Psoas muscle (tissue), 8 donors: ENCODE results near the gene BLZF1. TPM values are rescaled to one million over a fixed set of nuclear protein-coding genes. Genes with fewer than 3 reads are reported as not detected.

Experiments used
- ATAC-seq, 4 donors: fragments of 200-7000 bp; cut with Tn5 transposase; one replicate each; pipeline ENCODE4 v1.9.1; 2020; ENCODE audit warnings: moderate library complexity in 3 of 4, mild to moderate bottlenecking in 2 of 4
- DNase-seq, 2 donors: peaks; one replicate each; pipeline ENCODE4 v3.0.0-alpha.2; 2020
- H3K27ac ChIP-seq: fragments of 200-600 bp; one replicate; pipeline ENCODE4 v1.8.0; 2022
- H3K27me3 ChIP-seq, 3 donors: fragments of 200-600 bp in 1 of 3; one replicate each; pipeline versions ENCODE4 v1.6.1 to v1.8.0; 2013 to 2022; ENCODE audit warnings: low read length in 2 of 3, mild to moderate bottlenecking in 2 of 3, moderate library complexity in 1 of 3; ENCODE audit not compliant: insufficient read depth in 3 of 3
- H3K36me3 ChIP-seq, 2 donors: fragments of 200-600 bp in 1 of 2; one replicate each; pipeline versions ENCODE4 v1.6.1 to v1.8.0; 2013 to 2022; ENCODE audit warnings: low read depth in 1 of 2, mild to moderate bottlenecking in 1 of 2, moderate library complexity in 1 of 2; ENCODE audit not compliant: insufficient read depth in 1 of 2
- H3K4me1 ChIP-seq: fragments of 200-600 bp; one replicate; pipeline ENCODE4 v1.8.0; 2022
- H3K4me3 ChIP-seq: fragments of 200-600 bp; one replicate; pipeline ENCODE4 v1.8.0; 2022; ENCODE audit warnings: mild to moderate bottlenecking
- H3K9me3 ChIP-seq: fragments of 200-600 bp; one replicate; pipeline ENCODE4 v1.8.0; 2022
- WGBS, 3 donors: extraction: QIAGEN DNeasy Blood & Tissue Kit; methylation state at CpG; one replicate each; pipeline versions ENCODE4 v1.1.6 to v1.1.7; 2013; 5-methylcytosine and 5-hydroxymethylcytosine counted together
- intact Hi-C, 2 donors: fragments of 100-400 bp; cut with DNase I; formaldehyde crosslinking; loops; one replicate each; pipeline versions ENCODE4 v1.11.0 to v1.14.2; 2022
- polyA plus RNA-seq, 3 donors: library from polyadenylated mRNA; stranded (reverse); fragments of 200-250 nt; gene quantifications; one replicate each; pipeline ENCODE4 v1.2.3, GENCODE V29; 2013
- total RNA-seq, 4 donors: library from RNA; stranded (reverse); fragmentation: NEBNext Ultra II Directional in 2 of 4; extraction: Animal tissue kit (Norgen Biotek cat#: 25700) in 2 of 4; gene quantifications; one replicate each; pipeline versions ENCODE4 v1.2.1 to v1.2.4, GENCODE V29; 2021 to 2023
- TF ChIP-seq, protein P1 (sequence below): fragments of 200-600 bp; IDR thresholded peaks from one replicate; pipeline ENCODE4 v1.8.0; 2022; ENCODE audit warnings: antibody characterized with exemption
- donor health status: healthy with polysubstance abuse.
- donor health status: DM: no; HTN: no; CAD: no; lungs with moderate emphysema.
- donor health status: Bipolar disorder and iron deficiency.
- donor health status: healthy.
- donor health status: DM: yes; HTN: yes; CAD: no.
- donor health status: DM: no; HTN: no; CAD: no.
- donor health status: DM: no; HTN: no; CAD: no.
- donor health status: DM: yes; HTN: yes; CAD: no.

BLZF1 gene
- total and polyA plus RNA-seq, 7 donors = 10.0 to 23.9 (median 14.6) TPM

DNA sequence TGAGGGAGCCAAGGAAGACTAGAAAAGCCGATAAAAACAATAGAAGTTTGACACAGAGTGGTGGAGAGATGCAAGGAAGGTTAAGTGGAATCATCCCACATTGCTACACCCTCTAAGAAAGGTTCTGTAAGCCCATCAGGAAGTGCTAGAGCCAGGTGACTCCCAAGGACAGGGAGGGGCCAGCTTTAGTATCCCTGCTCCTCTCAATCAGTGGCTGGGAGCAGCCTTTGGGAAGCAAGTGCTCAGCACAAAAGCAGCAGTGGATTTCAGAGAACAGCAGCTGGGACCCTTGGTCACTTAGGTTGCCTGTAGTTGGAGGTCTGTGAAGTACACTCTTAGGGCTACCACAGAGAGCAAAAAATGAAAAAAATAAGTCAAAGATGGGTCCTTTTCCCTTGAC, 42.9 kb upstream of the BLZF1 start:
- Histone ChIP-seq H3K27me3 (no peaks in the 10 kb centered on the region), H3K36me3 (no peaks in the 10 kb centered on the region), H3K4me3 (no peak overlapping the region), H3K4me1 (no peaks in the 10 kb centered on the region), H3K27ac (no peak overlapping the region), H3K9me3 (no peaks in the 10 kb centered on the region)
- intact Hi-C loops = no loop called here
- 82 to 96% (median 87%) methylated on average over 1 of the region's 1 CpG for WGBS, 3 donors
- ATAC-seq = no peak
- TF ChIP-seq, protein P1, sequence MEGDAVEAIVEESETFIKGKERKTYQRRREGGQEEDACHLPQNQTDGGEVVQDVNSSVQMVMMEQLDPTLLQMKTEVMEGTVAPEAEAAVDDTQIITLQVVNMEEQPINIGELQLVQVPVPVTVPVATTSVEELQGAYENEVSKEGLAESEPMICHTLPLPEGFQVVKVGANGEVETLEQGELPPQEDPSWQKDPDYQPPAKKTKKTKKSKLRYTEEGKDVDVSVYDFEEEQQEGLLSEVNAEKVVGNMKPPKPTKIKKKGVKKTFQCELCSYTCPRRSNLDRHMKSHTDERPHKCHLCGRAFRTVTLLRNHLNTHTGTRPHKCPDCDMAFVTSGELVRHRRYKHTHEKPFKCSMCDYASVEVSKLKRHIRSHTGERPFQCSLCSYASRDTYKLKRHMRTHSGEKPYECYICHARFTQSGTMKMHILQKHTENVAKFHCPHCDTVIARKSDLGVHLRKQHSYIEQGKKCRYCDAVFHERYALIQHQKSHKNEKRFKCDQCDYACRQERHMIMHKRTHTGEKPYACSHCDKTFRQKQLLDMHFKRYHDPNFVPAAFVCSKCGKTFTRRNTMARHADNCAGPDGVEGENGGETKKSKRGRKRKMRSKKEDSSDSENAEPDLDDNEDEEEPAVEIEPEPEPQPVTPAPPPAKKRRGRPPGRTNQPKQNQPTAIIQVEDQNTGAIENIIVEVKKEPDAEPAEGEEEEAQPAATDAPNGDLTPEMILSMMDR = no peak
- no peak for DNase-seq

DNA sequence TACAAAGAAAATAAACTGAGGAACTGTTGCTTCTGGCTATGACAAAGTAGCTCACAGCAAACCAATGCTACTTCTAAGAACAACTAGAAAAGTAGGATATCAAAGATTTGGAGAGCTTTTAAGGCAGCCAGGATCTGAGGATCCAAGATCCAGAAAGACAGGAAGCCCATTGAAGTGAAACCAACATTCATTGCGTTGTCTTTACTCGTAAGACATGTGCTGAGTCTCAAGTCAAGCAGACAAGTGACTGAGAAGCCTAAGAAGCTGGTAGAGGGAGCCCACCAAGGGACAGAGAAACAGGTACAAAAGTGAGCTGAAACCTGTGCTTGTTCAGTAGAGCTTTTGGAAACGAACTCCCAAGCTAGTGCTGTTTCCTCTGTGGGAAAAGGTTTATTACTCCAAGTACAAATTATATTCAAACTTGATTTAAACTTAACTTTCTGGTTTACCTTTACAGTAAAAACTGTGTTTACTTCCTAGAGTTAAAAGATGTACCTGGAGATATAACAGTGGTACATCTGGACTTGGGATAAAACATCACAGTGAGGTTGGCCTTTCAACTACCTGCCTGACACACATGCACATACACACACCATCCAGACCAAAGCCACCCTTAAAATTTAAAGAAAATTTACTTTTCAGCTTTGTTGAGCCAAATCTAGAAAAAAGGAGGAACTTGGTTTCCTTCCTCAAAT, 41.6 kb upstream of the BLZF1 start:
- DNase-seq (no peak), ATAC-seq (no peak)
- Histone ChIP-seq H3K9me3 (no peaks in the 10 kb centered on the region), H3K4me3 (no peak overlapping the region), H3K27me3 (no peaks in the 10 kb centered on the region), H3K36me3 (no peaks in the 10 kb centered on the region), H3K27ac (no peak overlapping the region), H3K4me1 (no peaks in the 10 kb centered on the region)
- intact Hi-C loops = no loop called here
- WGBS, 3 donors = 81 to 89% (median 89%) methylated on average over 3 of the region's 3 CpGs
- TF ChIP-seq, protein P1 = no peak

DNA sequence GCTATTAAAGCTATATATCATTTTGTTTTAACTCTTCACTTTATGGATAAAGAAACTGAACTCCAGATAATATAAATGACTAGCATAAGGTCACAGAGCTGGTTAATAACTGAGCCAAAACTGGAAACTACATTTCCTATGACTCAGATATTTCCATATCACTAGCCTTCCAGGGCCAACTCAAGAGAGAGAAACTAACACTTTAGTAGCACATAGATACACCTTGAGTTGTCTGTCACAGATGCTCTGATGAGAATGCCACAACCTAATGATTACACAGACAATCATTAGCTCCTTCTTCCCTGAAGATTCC, 41.1 kb upstream of the BLZF1 start:
- DNase-seq (no peak), ATAC-seq (no peak)
- intact Hi-C loops = no loop called here
- TF ChIP-seq, protein P1 = no peak
- Histone ChIP-seq H3K4me1 (no peaks in the 10 kb centered on the region), H3K9me3 (no peaks in the 10 kb centered on the region), H3K36me3 (no peaks in the 10 kb centered on the region), H3K27me3 (no peaks in the 10 kb centered on the region), H3K27ac (no peak overlapping the region), H3K4me3 (no peak overlapping the region)

DNA sequence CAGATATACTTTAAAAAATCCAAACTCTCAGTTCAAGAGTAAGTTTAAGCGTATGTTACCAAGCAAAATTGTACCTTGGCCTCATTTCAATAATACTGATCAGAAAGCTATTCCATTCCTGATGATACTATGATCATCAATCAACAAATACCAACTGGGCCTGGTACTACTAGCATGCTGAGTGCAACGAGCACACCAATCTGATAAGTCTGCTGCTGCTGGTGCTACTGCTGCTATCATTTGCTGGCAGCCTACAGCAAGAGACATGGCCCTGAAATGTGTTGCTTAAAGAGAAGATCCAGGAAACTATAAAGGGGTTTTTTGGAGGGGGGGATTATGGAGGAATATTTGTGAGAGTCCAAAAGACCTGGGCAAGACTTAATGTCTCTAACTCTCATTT, 40.1 kb upstream of the BLZF1 start:
- Histone ChIP-seq H3K4me1 (no peaks in the 10 kb centered on the region), H3K36me3 (no peaks in the 10 kb centered on the region), H3K27ac (no peak overlapping the region), H3K4me3 (no peak overlapping the region), H3K27me3 (no peaks in the 10 kb centered on the region), H3K9me3 (no peaks in the 10 kb centered on the region)
- no peak for ATAC-seq
- DNase-seq = no peak
- TF ChIP-seq, protein P1 = no peak
- WGBS, 3 donors = 90 to 95% (median 91%) methylated on average over 2 of the region's 2 CpGs
- intact Hi-C loops = no loop called here

DNA sequence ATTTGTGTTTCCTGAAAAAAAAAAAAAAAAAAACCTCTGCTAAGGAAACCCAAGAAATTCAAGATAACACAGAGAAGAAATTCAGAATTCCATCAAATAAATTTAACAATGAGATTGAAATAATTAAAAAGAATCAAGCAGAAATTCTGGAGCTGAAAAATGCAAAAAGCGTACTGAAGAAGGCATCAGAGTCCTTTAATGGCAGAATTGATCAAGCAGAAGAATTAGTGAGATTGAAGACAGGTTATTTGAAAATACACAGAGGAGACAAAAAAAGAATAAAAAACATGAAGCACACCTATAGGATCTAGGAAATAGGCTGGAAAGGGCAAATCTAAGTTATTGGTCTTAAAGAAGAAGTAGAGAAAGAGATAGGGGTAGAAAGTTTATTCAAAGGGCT, 38.6 kb upstream of the BLZF1 start:
- DNase-seq (no peak), ATAC-seq (no peak)
- no peak overlapping the region for H3K27ac ChIP-seq
- intact Hi-C loops = no loop called here
- H3K4me3 ChIP-seq = no peak overlapping the region
- no peaks in the 10 kb centered on the region for H3K36me3 ChIP-seq
- WGBS, 3 donors = 94 to 98% (median 98%) methylated on average over 1 of the region's 1 CpG
- H3K27me3 ChIP-seq = no peaks in the 10 kb centered on the region
- no peaks in the 10 kb centered on the region for H3K9me3 ChIP-seq
- TF ChIP-seq, protein P1 = no peak
- H3K4me1 ChIP-seq = no peaks in the 10 kb centered on the region
